GM12878 (cell line): ENCODE data around the gene BSND.

ENCODE experiments used
- DPF2 ChIP-seq: fragments of 450-650 bp; IDR thresholded peaks from 2 replicates; pipeline ENCODE4 v1.6.1; 2017; ENCODE audit warnings: mild to moderate bottlenecking
- EP300 ChIP-seq, 2 experiments: fragments of 150-350 bp in 1 of 2; IDR thresholded peaks; 2 replicates each; pipeline ENCODE4 v1.6.1; 2011 to 2012; ENCODE audit warnings: low read depth in 2 of 2, low read length in 2 of 2, borderline replicate concordance in 1 of 2, improper control_type of control experiment in 1 of 2, inconsistent platforms in 1 of 2; ENCODE audit not compliant: control insufficient read depth in 1 of 2
- MXI1 ChIP-seq: fragments of 150-350 bp; IDR thresholded peaks from 2 replicates; pipeline ENCODE4 v1.6.1; 2011; ENCODE audit warnings: low read depth, mild to moderate bottlenecking, inconsistent platforms, low read length, improper control_type of control experiment
- RAD21 ChIP-seq: IDR thresholded peaks from 2 replicates; pipeline ENCODE4 v1.6.1; 2011; ENCODE audit warnings: mild to moderate bottlenecking, low read depth, low read length, moderate library complexity; ENCODE audit not compliant: insufficient read depth
- RAD51 ChIP-seq: fragments of 450-650 bp; IDR thresholded peaks from 2 replicates; pipeline ENCODE4 v1.6.1; 2016; ENCODE audit warnings: moderate library complexity, mild to moderate bottlenecking, inconsistent platforms
- STAT3 ChIP-seq: IDR thresholded peaks from 2 replicates; pipeline ENCODE4 v1.6.1; 2011; ENCODE audit warnings: low read depth, low read length, improper control_type of control experiment
- TAF1 ChIP-seq: IDR thresholded peaks from 2 replicates; pipeline ENCODE4 v1.6.1; 2011; ENCODE audit warnings: mild to moderate bottlenecking, low read depth, low read length, borderline replicate concordance
- YY1 ChIP-seq: IDR thresholded peaks from 2 replicates; pipeline ENCODE4 v1.6.1; 2011; ENCODE audit warnings: low read depth, mild to moderate bottlenecking, low read length
- ZNF274 ChIP-seq: IDR thresholded peaks from one replicate; pipeline ENCODE4 v1.8.0; 2011; ENCODE audit not compliant: insufficient read length, insufficient read depth
- TF ChIP-seq, protein P1 (sequence below), 3 experiments: IDR thresholded peaks in 2 of 3; conservative IDR thresholded peaks in 1 of 3; 2 replicates each; pipeline ENCODE4 v1.5.1; 2011; ENCODE audit warnings: low read depth in 3 of 3, low read length in 3 of 3, mild to moderate bottlenecking in 3 of 3, control low read depth in 2 of 3, moderate library complexity in 2 of 3, inconsistent platforms in 1 of 3, mixed read lengths in 1 of 3; ENCODE audit not compliant: control insufficient read depth in 2 of 3, insufficient read depth in 1 of 3; ENCODE audit errors: extremely low read depth in 1 of 3
- TF ChIP-seq, protein P2 (sequence below): IDR thresholded peaks from 2 replicates; pipeline ENCODE4 v1.6.1; 2012; ENCODE audit warnings: low read depth, low read length, improper control_type of control experiment

DNA sequence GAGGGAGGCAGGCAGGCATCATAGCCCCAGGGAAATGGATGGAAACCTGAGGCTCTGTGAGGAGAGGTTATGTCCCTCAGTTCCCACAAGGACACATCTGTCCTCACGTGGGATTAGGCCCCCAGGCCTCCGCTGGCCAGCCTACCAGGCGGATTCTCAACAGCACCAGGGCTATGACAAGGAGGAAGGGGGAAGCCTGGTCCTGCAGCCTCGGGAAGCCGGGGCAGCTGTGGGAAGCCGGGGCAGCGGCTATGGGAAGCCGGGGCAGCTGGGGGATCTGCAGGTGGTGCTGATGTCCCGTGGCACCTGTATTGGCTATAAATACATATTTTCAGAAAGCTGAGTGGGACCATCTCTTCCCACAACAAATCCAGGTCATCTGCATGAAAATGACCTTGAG, 19.7 kb downstream of the BSND start:
- TF ChIP-seq MXI1 (no peak), DPF2 (no peak), STAT3 (no peak), TAF1 (no peak), ZNF274 (no peak), YY1 (no peak), RAD21 (no peak), RAD51 (no peak), EP300 (IDR thresholded peaks at IDR 0.05; ENCODE audit: borderline replicate concordance in 1 of 2, control insufficient read depth in 1 of 2, low read depth in 2 of 2, low read length in 2 of 2) (no peak)
- TF ChIP-seq, protein P1, sequence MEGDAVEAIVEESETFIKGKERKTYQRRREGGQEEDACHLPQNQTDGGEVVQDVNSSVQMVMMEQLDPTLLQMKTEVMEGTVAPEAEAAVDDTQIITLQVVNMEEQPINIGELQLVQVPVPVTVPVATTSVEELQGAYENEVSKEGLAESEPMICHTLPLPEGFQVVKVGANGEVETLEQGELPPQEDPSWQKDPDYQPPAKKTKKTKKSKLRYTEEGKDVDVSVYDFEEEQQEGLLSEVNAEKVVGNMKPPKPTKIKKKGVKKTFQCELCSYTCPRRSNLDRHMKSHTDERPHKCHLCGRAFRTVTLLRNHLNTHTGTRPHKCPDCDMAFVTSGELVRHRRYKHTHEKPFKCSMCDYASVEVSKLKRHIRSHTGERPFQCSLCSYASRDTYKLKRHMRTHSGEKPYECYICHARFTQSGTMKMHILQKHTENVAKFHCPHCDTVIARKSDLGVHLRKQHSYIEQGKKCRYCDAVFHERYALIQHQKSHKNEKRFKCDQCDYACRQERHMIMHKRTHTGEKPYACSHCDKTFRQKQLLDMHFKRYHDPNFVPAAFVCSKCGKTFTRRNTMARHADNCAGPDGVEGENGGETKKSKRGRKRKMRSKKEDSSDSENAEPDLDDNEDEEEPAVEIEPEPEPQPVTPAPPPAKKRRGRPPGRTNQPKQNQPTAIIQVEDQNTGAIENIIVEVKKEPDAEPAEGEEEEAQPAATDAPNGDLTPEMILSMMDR (IDR thresholded peaks at IDR 0.05 in 2 of 3, conservative IDR thresholded peaks at IDR 0.05 in 1 of 3; ENCODE audit: control insufficient read depth in 2 of 3, extremely low read depth in 1 of 3, insufficient read depth in 1 of 3, low read depth in 3 of 3, low read length in 3 of 3) = no peak
- TF ChIP-seq, protein P2, sequence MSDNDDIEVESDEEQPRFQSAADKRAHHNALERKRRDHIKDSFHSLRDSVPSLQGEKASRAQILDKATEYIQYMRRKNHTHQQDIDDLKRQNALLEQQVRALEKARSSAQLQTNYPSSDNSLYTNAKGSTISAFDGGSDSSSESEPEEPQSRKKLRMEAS = no peak
